Measurements from ENCODE around the gene LRMDA.

- TF ChIP-seq CTCF (optimal IDR thresholded peaks at IDR 0.05 in 1 of 3, IDR thresholded peaks at IDR 0.05 in 1 of 3, conservative IDR thresholded peaks at IDR 0.05 in 1 of 3; ENCODE audit: extremely low read depth in 1 of 3, insufficient read depth in 2 of 3, low read length in 3 of 3) (no peak), EZH2 (IDR thresholded peaks at IDR 0.05; ENCODE audit: low read length) (no peak)
These were observed 1145.0 kb downstream of the LRMDA start for GRCh38 chr10:76576276-76576962.

All from keratinocyte (primary cell).